Measurements from ENCODE around the gene NDUFS4. TPM values are rescaled to one million over a fixed set of nuclear protein-coding genes. Genes with fewer than 3 reads are reported as not detected.
"Not testable (repeated sequence)": the region's sequence is repeated elsewhere in the genome, so short reads cannot be mapped to it uniquely, and the experiment has no call there.

NDUFS4 gene
- total RNA-seq, 4 donors from 2014 or later, result 78.5 to 120 (median 90.3) TPM

GRCh38 chr5:53541859-53542258 is 18.6 kb upstream of the NDUFS4 start:
- Histone ChIP-seq H3K4me3 (no peak overlapping the region), H3K36me3 (no peaks in the 10 kb centered on the region), H3K27me3 (no peaks in the 10 kb centered on the region), H3K27ac (replicated peaks in 1 of 4) (no peak overlapping the region), H3K9me3 (no peaks in the 10 kb centered on the region), H3K4me1 (no peaks in the 10 kb centered on the region)
- WGBS, result 91% methylated on average over 2 of the region's 2 CpGs
- intact Hi-C loops (cut with DNase I), result no loop called here
- no peak for DNase-seq (ENCODE audit: extremely low spot score)
- TF ChIP-seq POLR2A (IDR thresholded peaks at IDR 0.05; ENCODE audit: low read depth), result no peak
- no peak for TF ChIP-seq EP300 (IDR thresholded peaks at IDR 0.05)
- no peak for TF ChIP-seq CTCF (IDR thresholded peaks at IDR 0.05)
- no peak for TF ChIP-seq POLR2AphosphoS5 (IDR thresholded peaks at IDR 0.05)

- Histone ChIP-seq H3K4me1 (no peaks in the 10 kb centered on the region), H3K27me3 (no peaks in the 10 kb centered on the region), H3K9me3 (no peaks in the 10 kb centered on the region), H3K4me3 (no peak overlapping the region), H3K36me3 (no peaks in the 10 kb centered on the region), H3K27ac (replicated peaks in 1 of 4) (no peak overlapping the region)
- DNase-seq (ENCODE audit: extremely low spot score), result no peak
- WGBS, result 64% methylated on average over 2 of the region's 2 CpGs
- intact Hi-C loops (cut with DNase I), result no loop called here
- TF ChIP-seq EP300 (IDR thresholded peaks at IDR 0.05), result no peak
- TF ChIP-seq POLR2A (IDR thresholded peaks at IDR 0.05; ENCODE audit: low read depth), result no peak
- no peak for TF ChIP-seq CTCF (IDR thresholded peaks at IDR 0.05)
- no peak for TF ChIP-seq POLR2AphosphoS5 (IDR thresholded peaks at IDR 0.05)
These were observed 17.5 kb upstream of the NDUFS4 start for GRCh38 chr5:53542926-53543325.

- no peaks in the 10 kb centered on the region for H3K27me3 ChIP-seq
- DNase-seq (ENCODE audit: extremely low spot score), result no peak
- no peak overlapping the region for H3K4me3 ChIP-seq
- no peak for TF ChIP-seq POLR2AphosphoS5 (IDR thresholded peaks at IDR 0.05)
- H3K27ac ChIP-seq (replicated peaks in 1 of 4), result no peak overlapping the region
- H3K4me1 ChIP-seq, result no peaks in the 10 kb centered on the region
- WGBS, result 78% methylated on average over 2 of the region's 2 CpGs
- intact Hi-C loops (cut with DNase I), result no loop called here
- no peaks in the 10 kb centered on the region for H3K36me3 ChIP-seq
- H3K9me3 ChIP-seq, result no peaks in the 10 kb centered on the region
These were observed 17.0 kb upstream of the NDUFS4 start for GRCh38 chr5:53543401-53543800.

DNA sequence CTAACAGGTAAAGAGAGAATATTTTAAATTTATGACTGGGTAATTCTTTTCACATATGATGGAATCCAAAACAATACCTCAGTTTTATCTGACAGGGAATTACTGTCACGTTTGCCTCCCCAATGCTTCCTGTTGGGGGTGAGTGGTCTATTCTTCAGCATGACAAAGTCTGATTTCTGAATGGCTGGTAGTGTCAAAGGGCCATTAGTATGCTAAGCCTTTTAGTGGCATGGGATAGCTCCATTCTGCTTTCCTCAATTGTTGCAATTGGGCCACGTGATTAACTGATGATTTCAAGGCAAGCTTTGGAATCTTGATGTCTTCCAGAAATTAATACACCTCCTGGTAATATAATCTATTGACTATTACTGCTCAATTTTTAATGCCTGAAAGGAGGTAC is 14.7 kb upstream of the NDUFS4 start:
- TF ChIP-seq POLR2AphosphoS5 (IDR thresholded peaks at IDR 0.05) (no peak), CTCF (IDR thresholded peaks at IDR 0.05) (no peak), POLR2A (IDR thresholded peaks at IDR 0.05; ENCODE audit: low read depth) (no peak), EP300 (IDR thresholded peaks at IDR 0.05) (no peak)
- WGBS, result 41% methylated on average over 2 of the region's 2 CpGs

DNA sequence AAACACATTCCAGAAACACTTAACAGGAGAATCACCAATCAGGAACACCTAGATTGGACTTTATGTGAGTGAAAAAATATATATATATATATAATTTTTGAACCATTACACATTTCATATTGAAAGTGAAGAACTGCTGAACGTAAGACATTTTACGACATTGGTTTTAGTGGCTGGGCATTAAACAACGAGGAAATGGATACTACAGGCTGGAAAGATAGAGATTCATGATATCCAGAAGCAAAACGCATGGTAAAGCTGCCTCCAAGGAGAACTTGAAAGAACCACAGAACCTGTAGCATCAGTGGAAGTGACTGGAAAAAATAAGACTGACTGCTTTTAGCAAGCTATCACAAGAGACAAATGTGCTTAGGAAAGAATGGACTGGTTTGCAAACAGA is 13.2 kb upstream of the NDUFS4 start:
- Histone ChIP-seq H3K36me3 (no peaks in the 10 kb centered on the region), H3K27ac (replicated peaks in 1 of 4) (no peak overlapping the region), H3K4me1 (no peaks in the 10 kb centered on the region), H3K9me3 (no peaks in the 10 kb centered on the region), H3K4me3 (no peak overlapping the region), H3K27me3 (no peaks in the 10 kb centered on the region)
- intact Hi-C loops (cut with DNase I), result no loop called here
- no peak for DNase-seq (ENCODE audit: extremely low spot score)
- TF ChIP-seq POLR2A (IDR thresholded peaks at IDR 0.05; ENCODE audit: low read depth), result no peak
- 87% methylated on average over 4 of the region's 4 CpGs for WGBS

More for the DNA sequence above, 14.7 kb upstream of the NDUFS4 start:
- no peak overlapping the region for H3K4me3 ChIP-seq
- H3K36me3 ChIP-seq, result no peaks in the 10 kb centered on the region
- H3K27me3 ChIP-seq, result no peaks in the 10 kb centered on the region
- no peaks in the 10 kb centered on the region for H3K4me1 ChIP-seq
- intact Hi-C loops (cut with DNase I), result no loop called here
- H3K27ac ChIP-seq (replicated peaks in 1 of 4), result no peak overlapping the region
- DNase-seq (ENCODE audit: extremely low spot score), result no peak
- no peaks in the 10 kb centered on the region for H3K9me3 ChIP-seq

DNA sequence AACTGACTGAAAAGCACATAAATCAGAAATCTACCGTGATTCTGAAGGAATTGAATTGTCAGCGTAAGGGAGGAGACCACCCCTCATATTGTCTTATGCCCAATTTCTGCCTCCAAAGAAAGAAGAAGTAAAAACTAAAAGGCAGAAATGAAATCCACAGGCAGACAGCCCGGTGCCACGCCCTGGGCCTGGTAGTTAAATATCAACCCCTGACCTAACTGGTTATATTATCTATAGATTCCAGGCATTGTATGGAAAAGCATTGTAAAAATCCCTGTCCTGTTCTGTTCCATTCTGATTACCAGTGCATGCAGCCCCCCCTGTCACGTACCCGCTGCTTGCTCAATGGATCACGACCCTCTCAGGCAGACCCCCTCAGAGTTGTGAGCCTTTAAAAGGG is 11.9 kb upstream of the NDUFS4 start:
- H3K27me3 ChIP-seq; H3K36me3 ChIP-seq; intact Hi-C loops (cut with DNase I); H3K4me1 ChIP-seq; H3K9me3 ChIP-seq; DNase-seq (ENCODE audit: extremely low spot score); H3K4me3 ChIP-seq; H3K27ac ChIP-seq (replicated peaks in 1 of 4): not testable (repeated sequence)
- WGBS, result 96% methylated on average over 7 of the region's 7 CpGs

Measured in esophagus muscularis mucosa (tissue), 4 donors.